GM21447 (cell line): ENCODE results near the gene SERPINI1.

Experiments used
- ATAC-seq: cut with Tn5 transposase; IDR thresholded peaks from one replicate; pipeline ENCODE4 v1.9.1; 2021; ENCODE audit not compliant: unreplicated experiment

The SERPINI1 gene

GRCh38 chr3:167843886-167844285 is 108.4 kb downstream of the SERPINI1 start:
- ATAC-seq: no peak

- no peak for ATAC-seq
These were observed 109.0 kb downstream of the SERPINI1 start for GRCh38 chr3:167844528-167844927.

- no peak for ATAC-seq
These were observed 115.7 kb downstream of the SERPINI1 start for GRCh38 chr3:167851171-167851570.

GRCh38 chr3:167851749-167852148 is 116.2 kb downstream of the SERPINI1 start:
- ATAC-seq: no peak

- ATAC-seq: no peak
These were observed 116.7 kb downstream of the SERPINI1 start for GRCh38 chr3:167852216-167852615.

- ATAC-seq: no peak
These were observed 118.5 kb downstream of the SERPINI1 start for GRCh38 chr3:167854063-167854462.

GRCh38 chr3:167854846-167855245 is 119.3 kb downstream of the SERPINI1 start:
- no peak for ATAC-seq

GRCh38 chr3:167855306-167855705 is 119.8 kb downstream of the SERPINI1 start:
- ATAC-seq: no peak

GRCh38 chr3:167858865-167859264 is 123.3 kb downstream of the SERPINI1 start:
- ATAC-seq: no peak

GRCh38 chr3:167859610-167860009 is 124.1 kb downstream of the SERPINI1 start:
- ATAC-seq: no peak

- ATAC-seq: no peak
These were observed 126.1 kb downstream of the SERPINI1 start for GRCh38 chr3:167861649-167862048.

- ATAC-seq: no peak
These were observed 126.7 kb downstream of the SERPINI1 start for GRCh38 chr3:167862104-167862730.

GRCh38 chr3:167863811-167864551 is 128.5 kb downstream of the SERPINI1 start:
- no peak for ATAC-seq

- no peak for ATAC-seq
These were observed 129.0 kb downstream of the SERPINI1 start for GRCh38 chr3:167864552-167864874.

GRCh38 chr3:167866331-167866730 is 130.8 kb downstream of the SERPINI1 start:
- no peak for ATAC-seq

GRCh38 chr3:167867981-167868380 is 132.5 kb downstream of the SERPINI1 start:
- no peak for ATAC-seq

- ATAC-seq: no peak
These were observed 134.7 kb downstream of the SERPINI1 start for GRCh38 chr3:167870181-167870580.

GRCh38 chr3:167870759-167871158 is 135.2 kb downstream of the SERPINI1 start:
- ATAC-seq: no peak

GRCh38 chr3:167872032-167872431 is 136.5 kb downstream of the SERPINI1 start:
- ATAC-seq: no peak

- ATAC-seq: no peak
These were observed 137.4 kb downstream of the SERPINI1 start for GRCh38 chr3:167872941-167873340.

GRCh38 chr3:167874671-167875372 is 139.3 kb downstream of the SERPINI1 start:
- no peak for ATAC-seq
